Measurements from ENCODE around the gene BIRC7. TPM values are rescaled to one million over a fixed set of nuclear protein-coding genes. Genes with fewer than 3 reads are reported as not detected.

The BIRC7 gene
- total and polyA plus RNA-seq, 2 donors from 2014 or later, result 0.30 to 4.0 TPM

- TF ChIP-seq CTCF (IDR thresholded peaks at IDR 0.05; ENCODE audit: borderline replicate concordance, extremely low read depth, insufficient read depth), result no peak
- Histone ChIP-seq H3K4me1 (ENCODE audit: control insufficient read depth in 2 of 3, insufficient read depth in 2 of 3, low read depth in 1 of 3, low read length in 3 of 3) (peaks cover 0 to 16% (median 2%) of the 10 kb centered on the region in 3 donors), H3K36me3 (ENCODE audit: control insufficient read depth in 2 of 3, insufficient read depth in 3 of 3, low read length in 3 of 3) (no peaks in the 10 kb centered on the region), H3K9ac (ENCODE audit: low read length in 3 of 3) (no peak overlapping the region), H3K27me3 (ENCODE audit: control insufficient read depth, insufficient read depth, low read length) (no peaks in the 10 kb centered on the region), H3K9me3 (ENCODE audit: control insufficient read depth in 2 of 3, insufficient read depth in 1 of 3, low read length in 3 of 3) (no peaks in the 10 kb centered on the region), H3K27ac (ENCODE audit: low read depth in 2 of 2, low read length in 2 of 2) (no peak overlapping the region), H3K4me3 (ENCODE audit: low read length in 3 of 3) (no peak overlapping the region)
- FAIRE-seq (no peak), DNase-seq (no peak)
- intact Hi-C loops (cut with DNase I), result no loop called here
These were observed 8.0 kb downstream of the BIRC7 start for GRCh38 chr20:63243604-63244247.

GRCh38 chr20:63244468-63244867, 8.8 kb downstream of the BIRC7 start:
- Histone ChIP-seq H3K27me3 (ENCODE audit: control insufficient read depth, insufficient read depth, low read length) (no peaks in the 10 kb centered on the region), H3K27ac (ENCODE audit: low read depth in 2 of 2, low read length in 2 of 2) (no peak overlapping the region), H3K36me3 (ENCODE audit: control insufficient read depth in 2 of 3, insufficient read depth in 3 of 3, low read length in 3 of 3) (no peaks in the 10 kb centered on the region), H3K9me3 (ENCODE audit: control insufficient read depth in 2 of 3, insufficient read depth in 1 of 3, low read length in 3 of 3) (no peaks in the 10 kb centered on the region), H3K9ac (ENCODE audit: low read length in 3 of 3) (no peak overlapping the region), H3K4me3 (ENCODE audit: low read length in 3 of 3) (no peak overlapping the region), H3K4me1 (ENCODE audit: control insufficient read depth in 2 of 3, insufficient read depth in 2 of 3, low read depth in 1 of 3, low read length in 3 of 3) (peaks cover 0 to 17% (median 2%) of the 10 kb centered on the region in 3 donors)
- intact Hi-C loops (cut with DNase I), result no loop called here
- no peak for FAIRE-seq
- TF ChIP-seq CTCF (IDR thresholded peaks at IDR 0.05; ENCODE audit: borderline replicate concordance, extremely low read depth, insufficient read depth), result no peak
- peak in 1 of 5 donors; percentile 47 for DNase-seq

- Histone ChIP-seq H3K4me1 (ENCODE audit: control insufficient read depth in 2 of 3, insufficient read depth in 2 of 3, low read depth in 1 of 3, low read length in 3 of 3) (peaks cover 0 to 20% (median 2%) of the 10 kb centered on the region in 3 donors), H3K4me3 (ENCODE audit: low read length in 3 of 3) (peak overlapping the region in 1 of 3 donors; percentile 21), H3K27me3 (ENCODE audit: control insufficient read depth, insufficient read depth, low read length) (no peaks in the 10 kb centered on the region), H3K27ac (ENCODE audit: low read depth in 2 of 2, low read length in 2 of 2) (peak overlapping the region; percentile 43 to 53), H3K9me3 (ENCODE audit: control insufficient read depth in 2 of 3, insufficient read depth in 1 of 3, low read length in 3 of 3) (no peaks in the 10 kb centered on the region), H3K36me3 (ENCODE audit: control insufficient read depth in 2 of 3, insufficient read depth in 3 of 3, low read length in 3 of 3) (no peaks in the 10 kb centered on the region), H3K9ac (ENCODE audit: low read length in 3 of 3) (no peak overlapping the region)
- intact Hi-C loops (cut with DNase I), result no loop called here
- FAIRE-seq (no peak), DNase-seq (peak; percentile 68 to 91 (median 77))
- no peak for TF ChIP-seq CTCF (IDR thresholded peaks at IDR 0.05; ENCODE audit: borderline replicate concordance, extremely low read depth, insufficient read depth)
These were observed 11.0 kb downstream of the BIRC7 start for GRCh38 chr20:63246490-63247288.
